SK-N-SH (cell line): ENCODE results near the gene DOK1. TPM values are rescaled to one million over a fixed set of nuclear protein-coding genes. Genes with fewer than 3 reads are reported as not detected.

Source experiments
- CTCF ChIA-PET: fragments of 300-600, 350-600 bp; formaldehyde crosslinking; extraction: SDS; loops from one replicate; lab custom pipeline; 2021; lab: Yijun Ruan, JAX
- POLR2A ChIA-PET: fragments of 350-600 bp; sonication (Branson Sonifier 250); formaldehyde crosslinking; extraction: SDS; loops from one replicate; lab custom pipeline; 2020; ENCODE audit warnings: antibody characterized with exemption, inconsistent platforms; lab: Yijun Ruan, JAX
- DNase-seq: peaks from one replicate; pipeline ENCODE4 v3.0.0; 2012
- H2AFZ ChIP-seq: fragments of 200-600 bp; sonication (generic); 2 replicates; pipeline ENCODE4 v1.8.1; 2016; ENCODE audit warnings: antibody characterized with exemption, mild to moderate bottlenecking, low read depth
- H3F3A ChIP-seq: fragments of 200-600 bp; sonication (generic); replicated peaks from 2 replicates; pipeline ENCODE3; 2016; ENCODE audit warnings: antibody characterized with exemption, mild to moderate bottlenecking; ENCODE audit not compliant: insufficient read depth
- H3K27ac ChIP-seq, 2 experiments: fragments of 200-500 bp in 1 of 2; fragments of 200-600 bp in 1 of 2; sonication (Bioruptor generic) in 1 of 2; sonication (generic), shearing (Covaris generic) in 1 of 2; 2 replicates each; pipeline versions ENCODE4 v1.5.1 to v1.6.1; 2014 to 2016; ENCODE audit warnings: low read depth in 2 of 2, inconsistent platforms in 1 of 2, low read length in 1 of 2, mild to moderate bottlenecking in 1 of 2, mixed read lengths in 1 of 2
- H3K27me3 ChIP-seq: fragments of 200-600 bp; sonication (generic), shearing (Covaris generic); 2 replicates; pipeline ENCODE4 v1.6.1; 2016; ENCODE audit warnings: mixed run types; ENCODE audit not compliant: insufficient read depth
- H3K36me3 ChIP-seq, 2 experiments: fragments of 200-500 bp in 1 of 2; fragments of 200-600 bp in 1 of 2; sonication (Bioruptor generic) in 1 of 2; sonication (generic) in 1 of 2; replicated peaks in 1 of 2; 2 replicates each; pipeline versions ENCODE3 to v1.5.1; 2014 to 2016; ENCODE audit warnings: low read length in 1 of 2, mild to moderate bottlenecking in 1 of 2; ENCODE audit not compliant: insufficient read depth in 2 of 2, control insufficient read depth in 1 of 2
- H3K4me1 ChIP-seq, 2 experiments: fragments of 200-500 bp in 1 of 2; fragments of 200-600 bp in 1 of 2; sonication (Bioruptor generic) in 1 of 2; sonication (generic), shearing (Covaris generic) in 1 of 2; 2 replicates each; pipeline versions ENCODE4 v1.5.1 to v1.6.1; 2014 to 2016; ENCODE audit warnings: low read depth in 1 of 2, low read length in 1 of 2, mixed run types in 1 of 2; ENCODE audit not compliant: insufficient read depth in 2 of 2, control insufficient read depth in 1 of 2
- H3K4me2 ChIP-seq: fragments of 200-600 bp; sonication (generic), shearing (Covaris generic); 2 replicates; pipeline ENCODE4 v1.6.1; 2017; ENCODE audit warnings: mixed run types
- H3K4me3 ChIP-seq, 2 experiments: fragments of 200-500 bp in 1 of 2; fragments of 200-600 bp in 1 of 2; sonication (Bioruptor generic) in 1 of 2; sonication (generic), shearing (Covaris generic) in 1 of 2; 2 replicates each; pipeline versions ENCODE4 v1.5.1 to v1.8.1; 2014 to 2016; ENCODE audit warnings: low read depth in 2 of 2, inconsistent platforms in 1 of 2, low read length in 1 of 2, mild to moderate bottlenecking in 1 of 2, mixed read lengths in 1 of 2, moderate library complexity in 1 of 2
- H3K79me2 ChIP-seq: fragments of 200-600 bp; sonication (generic); 2 replicates; pipeline ENCODE4 v1.8.1; 2017; ENCODE audit warnings: mild to moderate bottlenecking; ENCODE audit not compliant: insufficient read depth
- H3K9ac ChIP-seq: fragments of 200-600 bp; sonication (generic); 2 replicates; pipeline ENCODE4 v1.6.1; 2017; ENCODE audit warnings: mixed run types
- H3K9me2 ChIP-seq: fragments of 200-600 bp; sonication (generic); 2 replicates; pipeline ENCODE4 v1.6.1; 2017; ENCODE audit warnings: mixed run types
- H3K9me3 ChIP-seq: fragments of 200-600 bp; sonication (generic); 2 replicates; pipeline ENCODE4 v1.6.1; 2017; ENCODE audit warnings: mixed run types, mild to moderate bottlenecking, moderate library complexity
- H4K20me1 ChIP-seq: fragments of 200-600 bp; sonication (generic); 2 replicates; pipeline ENCODE4 v1.6.1; 2017; ENCODE audit warnings: mild to moderate bottlenecking, mixed run types; ENCODE audit not compliant: insufficient read depth
- CHD2 ChIP-seq: fragments of 150-350 bp; IDR thresholded peaks from 2 replicates; pipeline ENCODE4 v1.6.1; 2018; ENCODE audit warnings: low read length; ENCODE audit not compliant: partially characterized antibody
- CTCF ChIP-seq: fragments of 200-600 bp; sonication (generic); IDR thresholded peaks from 2 replicates; pipeline ENCODE4 v1.6.1; 2017; ENCODE audit warnings: antibody characterized with exemption, mild to moderate bottlenecking, moderate library complexity
- EP300 ChIP-seq, 2 experiments: IDR thresholded peaks; 2 replicates each; pipeline versions ENCODE4 v1.4.0 to v1.6.1; 2012; ENCODE audit warnings: borderline replicate concordance in 1 of 2, low read depth in 1 of 2, low read length in 1 of 2
- FOXM1 ChIP-seq: IDR thresholded peaks from 2 replicates; pipeline ENCODE4 v1.4.0; 2012; ENCODE audit warnings: low read depth, mild to moderate bottlenecking
- GATA2 ChIP-seq: sonication (generic); formaldehyde crosslinking; IDR thresholded peaks from 2 replicates; pipeline ENCODE4 v1.5.0; 2020; ENCODE audit warnings: mild to moderate bottlenecking, missing genetic modification reagents
- MXI1 ChIP-seq: IDR thresholded peaks from 2 replicates; pipeline ENCODE4 v1.6.1; 2012; ENCODE audit warnings: mild to moderate bottlenecking, low read depth, low read length, improper control_type of control experiment
- RCOR1 ChIP-seq: fragments of 150-350 bp; IDR thresholded peaks from 2 replicates; pipeline ENCODE4 v1.6.1; 2017; ENCODE audit warnings: antibody characterized with exemption, low read length
- RFX5 ChIP-seq: IDR thresholded peaks from 2 replicates; pipeline ENCODE4 v1.6.1; 2012; ENCODE audit warnings: mild to moderate bottlenecking, improper control_type of control experiment, low read length
- SIN3A ChIP-seq: IDR thresholded peaks from 2 replicates; pipeline ENCODE4 v1.6.1; 2012; ENCODE audit warnings: low read depth, mild to moderate bottlenecking, low read length, moderate library complexity, borderline replicate concordance
- TCF12 ChIP-seq: IDR thresholded peaks from 2 replicates; pipeline ENCODE4 v1.4.0; 2012
- USF2 ChIP-seq: fragments of 150-350 bp; IDR thresholded peaks from 2 replicates; pipeline ENCODE4 v1.6.1; 2017; ENCODE audit warnings: antibody characterized with exemption, low read length, low read depth, borderline replicate concordance
- YY1 ChIP-seq: IDR thresholded peaks from 2 replicates; pipeline ENCODE4 v1.4.0; 2012; ENCODE audit warnings: low read depth, mild to moderate bottlenecking
- ZBTB33 ChIP-seq: IDR thresholded peaks from 2 replicates; pipeline ENCODE4 v1.4.0; 2012; ENCODE audit warnings: low read depth, borderline replicate concordance
- WGBS: methylation state at CpG from one replicate; pipeline ENCODE4 v1.1.6; 2017; ENCODE audit warnings: low lambda C conversion rate; 5-methylcytosine and 5-hydroxymethylcytosine counted together
- polyA plus RNA-seq, 3 experiments: library from polyadenylated mRNA; depleted of rRNA; stranded (reverse); fragments of >200 nt; gene quantifications; 2 replicates each; pipeline ENCODE4 v1.2.3, GENCODE V29; 2012

Gene DOK1
- polyA plus RNA-seq, 1 of the 3 experiments (the other 2 are of a cell fraction): 25.3 TPM

GRCh38 chr2:74526649-74527230, 27.8 kb upstream of the DOK1 start:
- DNase-seq: no peak
- WGBS: 97% methylated on average over 11 of the region's 11 CpGs
- peaks cover 22 to 31% of the 10 kb centered on the region in 2 experiments for H3K36me3 ChIP-seq
- no peak overlapping the region for H2AFZ ChIP-seq
- no peaks in the 10 kb centered on the region for H3K27me3 ChIP-seq
- H3K9me3 ChIP-seq: no peaks in the 10 kb centered on the region
- H4K20me1 ChIP-seq: no peaks in the 10 kb centered on the region
- POLR2A ChIA-PET: interaction anchor here (0.7 to 1.3 kb wide), 4 partner anchors 9 to 18 kb away, joined by 3 to 5 read pairs (median 3); partner anchors contain the start of gene TLX2
- peaks cover 43% of the 10 kb centered on the region for H3K79me2 ChIP-seq
- H3K4me3 ChIP-seq: no peak overlapping the region
- no peaks in the 10 kb centered on the region for H3K9me2 ChIP-seq
- peaks cover 2% of the 10 kb centered on the region for H3F3A ChIP-seq
- no peak overlapping the region for H3K27ac ChIP-seq
- H3K9ac ChIP-seq: no peak overlapping the region
- H3K4me2 ChIP-seq: no peak overlapping the region
- TF ChIP-seq RFX5 (no peak), CTCF (no peak), TCF12 (no peak), SIN3A (no peak), ZBTB33 (no peak), GATA2 (no peak), FOXM1 (no peak), RCOR1 (no peak), EP300 (IDR thresholded peaks at IDR 0.05; ENCODE audit: borderline replicate concordance in 1 of 2, low read depth in 1 of 2, low read length in 1 of 2) (no peak), CHD2 (no peak), YY1 (no peak)
- TF ChIP-seq, all 33 proteins: peak for 0
- peaks cover 13 to 23% of the 10 kb centered on the region in 2 experiments for H3K4me1 ChIP-seq
- CTCF ChIA-PET: interaction anchor here (1.0 to 1.8 kb wide), 4 partner anchors 12 to 44 kb away, joined by 3 to 7 read pairs (median 5); partner anchors contain the start of genes CCDC142, PCGF1, TLX2 and TTC31

GRCh38 chr2:74527741-74528140, 26.8 kb upstream of the DOK1 start:
- H2AFZ ChIP-seq: no peak overlapping the region
- no peaks in the 10 kb centered on the region for H3K9me3 ChIP-seq
- CTCF ChIA-PET: interaction anchor here (1.6 to 6.3 kb wide), 2 partner anchors 19 to 44 kb away, joined by 9 to 80 read pairs; partner anchors contain the start of genes CCDC142, PCGF1 and TTC31
- no peaks in the 10 kb centered on the region for H3K27me3 ChIP-seq
- DNase-seq: no peak
- no peak overlapping the region for H3K27ac ChIP-seq
- POLR2A ChIA-PET: interaction anchor here (2.5 kb wide), 1 partner anchor 27 kb away, joined by 10 read pairs; no protein-coding TSS in a partner anchor
- peaks cover 45% of the 10 kb centered on the region for H3K79me2 ChIP-seq
- peak overlapping the region; percentile 90; the same call in 1 of the 2 replicates for H3K4me2 ChIP-seq
- no peak overlapping the region for H3K4me3 ChIP-seq
- peaks cover 25 to 38% of the 10 kb centered on the region in 2 experiments for H3K36me3 ChIP-seq
- 97% methylated on average over 9 of the region's 9 CpGs for WGBS
- H3K9me2 ChIP-seq: no peaks in the 10 kb centered on the region
- peaks cover 13 to 24% of the 10 kb centered on the region in 2 experiments for H3K4me1 ChIP-seq
- H3K9ac ChIP-seq: no peak overlapping the region
- TF ChIP-seq MXI1 (no peak), YY1 (no peak), USF2 (no peak)
- TF ChIP-seq, all 33 proteins: peak for 0
- Histone ChIP-seq H4K20me1 (no peaks in the 10 kb centered on the region), H3F3A (peaks cover 11% of the 10 kb centered on the region)
